HepG2 (cell line): ENCODE results near the gene BMP2K. TPM values are rescaled to one million over a fixed set of nuclear protein-coding genes. Genes with fewer than 3 reads are reported as not detected.

Experiments
- FOXP4 ChIP-seq: sonication (generic); formaldehyde crosslinking; IDR thresholded peaks from 2 replicates; pipeline ENCODE4 v1.4.0; 2020; ENCODE audit warnings: missing genetic modification reagents
- GABPA ChIP-seq, 2 experiments: IDR thresholded peaks; 2 replicates each; pipeline ENCODE4 v1.6.1; 2011 to 2016; ENCODE audit warnings: low read depth in 2 of 2, low read length in 1 of 2, missing biosample characterization in 1 of 2, missing genetic modification characterization in 1 of 2
- GPBP1L1 ChIP-seq: sonication (generic); formaldehyde crosslinking; IDR thresholded peaks from 2 replicates; pipeline ENCODE4 v1.5.0; 2020; ENCODE audit warnings: mild to moderate bottlenecking, missing genetic modification reagents
- HDAC6 ChIP-seq: fragments of 200-600 bp; sonication (generic); IDR thresholded peaks from 2 replicates; pipeline ENCODE4 v1.7.0; 2017; ENCODE audit warnings: mild to moderate bottlenecking, antibody characterized with exemption, low read length, low read depth
- HNRNPK ChIP-seq: fragments of 200-400 bp; formaldehyde crosslinking; IDR thresholded peaks from 2 replicates; pipeline ENCODE4 v1.6.1; 2018; ENCODE audit warnings: low read length, low read depth, moderate library complexity, mild to moderate bottlenecking; ENCODE audit not compliant: poor library complexity, severe bottlenecking
- KAT7 ChIP-seq: IDR thresholded peaks from 2 replicates; pipeline ENCODE4 v1.6.1; 2018; ENCODE audit warnings: borderline replicate concordance, missing compliant biosample characterization
- KLF13 ChIP-seq: sonication (generic); formaldehyde crosslinking; IDR thresholded peaks from 2 replicates; pipeline ENCODE4 v1.4.0; 2020; ENCODE audit warnings: mild to moderate bottlenecking, missing genetic modification reagents
- NFIC ChIP-seq: IDR thresholded peaks from 2 replicates; pipeline ENCODE4 v1.6.1; 2012; ENCODE audit warnings: mild to moderate bottlenecking, low read length, inconsistent platforms
- SCMH1 ChIP-seq: sonication (generic); formaldehyde crosslinking; IDR thresholded peaks from 2 replicates; pipeline ENCODE4 v1.9.0; 2021; ENCODE audit warnings: missing genetic modification reagents, mild to moderate bottlenecking, borderline replicate concordance
- SIX1 ChIP-seq: sonication (generic); formaldehyde crosslinking; IDR thresholded peaks from 2 replicates; pipeline ENCODE4 v1.4.0; 2020; ENCODE audit warnings: missing genetic modification reagents, borderline replicate concordance
- SMAD3 ChIP-seq: sonication (generic); formaldehyde crosslinking; IDR thresholded peaks from 2 replicates; pipeline ENCODE4 v1.4.0; 2020; ENCODE audit warnings: missing genetic modification reagents
- ZKSCAN8 ChIP-seq: IDR thresholded peaks from 2 replicates; pipeline ENCODE4 v1.6.1; 2016; ENCODE audit warnings: borderline replicate concordance, missing genetic modification reagents, missing compliant biosample characterization
- ZNF264 ChIP-seq: sonication (generic); formaldehyde crosslinking; IDR thresholded peaks from 2 replicates; pipeline ENCODE4 v1.4.0; 2020; ENCODE audit warnings: missing genetic modification reagents
- ZNF282 ChIP-seq: fragments of 450-650 bp; IDR thresholded peaks from 2 replicates; pipeline ENCODE4 v1.6.1; 2018; ENCODE audit not compliant: partially characterized antibody
- ZNF446 ChIP-seq: sonication (generic); formaldehyde crosslinking; IDR thresholded peaks from 2 replicates; pipeline ENCODE4 v1.5.0; 2020; ENCODE audit warnings: mild to moderate bottlenecking, missing genetic modification reagents
- ZNF512 ChIP-seq: sonication (generic); formaldehyde crosslinking; IDR thresholded peaks from 2 replicates; pipeline ENCODE4 v1.4.0; 2020; ENCODE audit warnings: mild to moderate bottlenecking, missing genetic modification reagents
- ZNF557 ChIP-seq: sonication (generic); formaldehyde crosslinking; IDR thresholded peaks from 2 replicates; pipeline ENCODE4 v1.4.0; 2020; ENCODE audit warnings: missing genetic modification reagents
- ZNF629 ChIP-seq: sonication (generic); formaldehyde crosslinking; conservative IDR thresholded peaks from 2 replicates; pipeline ENCODE4 v1.5.0; 2020; ENCODE audit warnings: missing genetic modification reagents
- ZNF777 ChIP-seq: sonication (generic); formaldehyde crosslinking; IDR thresholded peaks from 2 replicates; pipeline ENCODE4 v1.4.0; 2020; ENCODE audit warnings: missing genetic modification reagents
- ZNF782 ChIP-seq: sonication (generic); formaldehyde crosslinking; IDR thresholded peaks from 2 replicates; pipeline ENCODE4 v1.4.0; 2020; ENCODE audit warnings: missing genetic modification reagents, mild to moderate bottlenecking, borderline replicate concordance
- ZNF891 ChIP-seq: sonication (generic); formaldehyde crosslinking; IDR thresholded peaks from 2 replicates; pipeline ENCODE4 v1.5.0; 2020; ENCODE audit warnings: mild to moderate bottlenecking, missing genetic modification reagents
- ZSCAN25 ChIP-seq: sonication (generic); formaldehyde crosslinking; IDR thresholded peaks from 2 replicates; pipeline ENCODE4 v1.8.0; 2022; ENCODE audit warnings: mild to moderate bottlenecking, missing genetic modification reagents
- polyA plus RNA-seq, 8 experiments: library from polyadenylated mRNA; depleted of rRNA in 3 of 8; stranded (reverse) in 7 of 8; unstranded in 1 of 8; fragments of >200 nt; fragmentation: Illumina TruSeq in 4 of 8; extraction: Trizol in 4 of 8; gene quantifications; 2 replicates each; pipeline versions ENCODE4 v1.2.1 to v1.2.3, GENCODE V29; 2011 to 2016; ENCODE audit warnings: low read depth in 4 of 8, missing spikeins in 1 of 8, mixed read lengths in 1 of 8; ENCODE audit not compliant: insufficient read depth in 1 of 8
- total RNA-seq, 5 experiments: library from RNA; depleted of rRNA; stranded (reverse); fragments of >200 nt; fragmentation: Illumina TruSeq; extraction: Trizol; gene quantifications; 2 replicates each; pipeline ENCODE4 v1.2.3, GENCODE V29; 2016; ENCODE audit warnings: low read depth in 1 of 5
- TF ChIP-seq, protein P1 (sequence below): sonication (generic); formaldehyde crosslinking; IDR thresholded peaks from 2 replicates; pipeline ENCODE4 v1.9.0; 2021; ENCODE audit warnings: missing genetic modification reagents, borderline replicate concordance

BMP2K gene
- total and polyA plus RNA-seq, 2 of the 13 experiments (the other 11 are each of a cell fraction or from before 2014, with no cell fraction given): 8.6 to 15.2 TPM

DNA sequence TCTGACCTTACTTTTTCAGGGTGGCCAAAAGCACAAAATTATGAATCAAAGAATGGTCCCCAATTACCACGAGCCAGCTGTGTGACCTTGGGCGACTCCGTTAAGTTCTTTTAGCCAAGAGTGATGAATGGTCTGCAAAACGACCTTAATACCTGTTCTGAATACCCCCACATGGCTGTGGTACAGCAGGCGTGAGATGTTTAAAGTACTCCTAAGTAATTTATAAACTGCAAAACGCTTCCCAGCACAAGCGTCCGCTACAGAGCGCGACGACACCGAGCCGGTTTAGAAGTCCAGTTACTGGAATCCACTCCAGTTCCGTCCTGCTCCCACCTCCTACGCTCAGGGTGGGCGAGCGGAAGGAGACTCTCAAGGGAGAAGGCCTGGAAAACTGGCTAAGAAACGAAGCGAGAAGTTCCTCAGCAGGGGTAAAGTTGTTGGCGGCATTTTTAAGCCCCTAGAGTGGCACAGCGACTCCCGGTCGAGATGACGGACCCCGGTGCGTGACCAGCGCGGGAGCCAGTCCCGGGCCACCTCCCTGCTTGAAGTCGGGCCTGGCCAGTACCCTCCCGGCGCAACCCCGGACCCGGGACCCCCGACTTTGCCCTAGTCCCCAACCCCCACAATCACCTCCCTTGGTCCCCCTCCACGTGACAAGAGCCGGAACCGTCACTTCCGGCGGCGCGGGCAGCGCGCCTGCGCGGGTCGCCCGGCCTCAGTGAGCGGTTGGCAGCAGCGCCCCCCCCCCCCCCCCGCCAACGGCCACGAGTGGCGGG lies 659 bp upstream of the BMP2K start (continued):
- TF ChIP-seq ZNF512 (no peak), NFIC (no peak; the same call in 1 of the 2 replicates), ZNF891 (CRISPR knock-in tag) (peak; percentile 68; the same call in 1 of the 2 replicates), HDAC6 (no peak), GABPA (IDR thresholded peaks at IDR 0.05; ENCODE audit: low read depth, low read length) (peak; percentile 69), GABPA (CRISPR knock-in tag; IDR thresholded peaks at IDR 0.05; ENCODE audit: low read depth) (peak; percentile 86), ZNF629 (CRISPR knock-in tag) (no peak), ZKSCAN8 (CRISPR knock-in tag) (no peak), ZNF264 (CRISPR knock-in tag) (0 out of 2 replicates have a peak, but pooled peaks have one; percentile 23), ZNF557 (no peak), ZNF782 (CRISPR knock-in tag) (no peak; the same call in 1 of the 2 replicates), FOXP4 (CRISPR knock-in tag) (no peak), SCMH1 (no peak), SIX1 (CRISPR knock-in tag) (0 out of 2 replicates have a peak, but pooled peaks have one; percentile 14), ZNF777 (CRISPR knock-in tag) (no peak), KLF13 (CRISPR knock-in tag) (no peak), ZSCAN25 (CRISPR knock-in tag) (no peak), SMAD3 (CRISPR knock-in tag) (no peak; the same call in 1 of the 2 replicates), HNRNPK (peak; percentile 97), ZNF446 (CRISPR knock-in tag) (0 out of 2 replicates have a peak, but pooled peaks have one; percentile 48), KAT7 (CRISPR knock-in tag) (peak; percentile 80), GPBP1L1 (CRISPR knock-in tag) (no peak), ZNF282 (no peak)
- TF ChIP-seq, protein P1, sequence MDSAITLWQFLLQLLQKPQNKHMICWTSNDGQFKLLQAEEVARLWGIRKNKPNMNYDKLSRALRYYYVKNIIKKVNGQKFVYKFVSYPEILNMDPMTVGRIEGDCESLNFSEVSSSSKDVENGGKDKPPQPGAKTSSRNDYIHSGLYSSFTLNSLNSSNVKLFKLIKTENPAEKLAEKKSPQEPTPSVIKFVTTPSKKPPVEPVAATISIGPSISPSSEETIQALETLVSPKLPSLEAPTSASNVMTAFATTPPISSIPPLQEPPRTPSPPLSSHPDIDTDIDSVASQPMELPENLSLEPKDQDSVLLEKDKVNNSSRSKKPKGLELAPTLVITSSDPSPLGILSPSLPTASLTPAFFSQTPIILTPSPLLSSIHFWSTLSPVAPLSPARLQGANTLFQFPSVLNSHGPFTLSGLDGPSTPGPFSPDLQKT (CRISPR knock-in tag): no peak
